ENCODE data around the gene GDPD2. TPM values are rescaled to one million over a fixed set of nuclear protein-coding genes. Genes with fewer than 3 reads are reported as not detected.
A peak's percentile ranks its signal among the peaks of the same experiment; 100 is the strongest.
"Not testable (repeated sequence)": the region's sequence is repeated elsewhere in the genome, so short reads cannot be mapped to it uniquely, and the experiment has no call there.

The GDPD2 gene, protein sequence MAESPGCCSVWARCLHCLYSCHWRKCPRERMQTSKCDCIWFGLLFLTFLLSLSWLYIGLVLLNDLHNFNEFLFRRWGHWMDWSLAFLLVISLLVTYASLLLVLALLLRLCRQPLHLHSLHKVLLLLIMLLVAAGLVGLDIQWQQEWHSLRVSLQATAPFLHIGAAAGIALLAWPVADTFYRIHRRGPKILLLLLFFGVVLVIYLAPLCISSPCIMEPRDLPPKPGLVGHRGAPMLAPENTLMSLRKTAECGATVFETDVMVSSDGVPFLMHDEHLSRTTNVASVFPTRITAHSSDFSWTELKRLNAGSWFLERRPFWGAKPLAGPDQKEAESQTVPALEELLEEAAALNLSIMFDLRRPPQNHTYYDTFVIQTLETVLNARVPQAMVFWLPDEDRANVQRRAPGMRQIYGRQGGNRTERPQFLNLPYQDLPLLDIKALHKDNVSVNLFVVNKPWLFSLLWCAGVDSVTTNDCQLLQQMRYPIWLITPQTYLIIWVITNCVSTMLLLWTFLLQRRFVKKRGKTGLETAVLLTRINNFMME
- not detected for total RNA-seq

DNA sequence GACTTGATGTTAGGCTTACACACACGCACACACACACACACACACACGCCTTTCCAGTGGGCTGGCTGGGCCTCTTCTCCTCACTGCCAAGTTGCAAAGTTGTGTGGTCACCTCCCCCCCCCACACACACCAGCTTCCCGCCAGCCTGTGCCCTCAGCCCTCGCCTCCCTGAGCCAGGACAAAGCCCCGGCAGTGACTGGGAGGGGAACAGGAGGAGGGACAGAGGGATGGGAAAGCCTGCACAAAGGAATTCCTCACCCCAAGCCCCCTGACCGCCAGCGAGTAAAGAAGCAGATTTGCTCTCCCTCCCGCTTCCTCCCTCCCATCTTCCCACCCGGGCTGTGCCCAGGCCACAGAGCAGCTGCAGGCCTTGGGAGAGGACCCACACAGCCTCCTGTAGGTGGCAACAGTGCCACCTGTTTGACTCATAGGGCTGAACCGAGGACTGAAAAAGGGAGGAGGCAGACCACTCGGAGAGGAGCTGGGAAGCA, at the start of gene GDPD2:
Gene GDPD2 (plus strand): TSS at position 464 of the 491 bp plus-strand sequence. CDS start 1,671 bp downstream, outside the sequence.
- Histone ChIP-seq H3K9me3 (no peaks in the 10 kb centered on the region), H3K27me3 (replicated peaks; ENCODE audit: insufficient read depth) (no peaks in the 10 kb centered on the region), H3K4me1 (replicated peaks) (no peaks in the 10 kb centered on the region), H3K36me3 (no peaks in the 10 kb centered on the region), H3K27ac (no peak within 1 kb of the TSS), H3K4me3 (no peak within 1 kb of the TSS)
- WGBS = 13% methylated on average over 5 of the region's 11 CpGs
- intact Hi-C loops (cut with DNase I) = no loop called here
- TF ChIP-seq POLR2AphosphoS5 (IDR thresholded peaks at IDR 0.05) (no peak), POLR2A (IDR thresholded peaks at IDR 0.05) (no peak)
- TF ChIP-seq, protein P1, sequence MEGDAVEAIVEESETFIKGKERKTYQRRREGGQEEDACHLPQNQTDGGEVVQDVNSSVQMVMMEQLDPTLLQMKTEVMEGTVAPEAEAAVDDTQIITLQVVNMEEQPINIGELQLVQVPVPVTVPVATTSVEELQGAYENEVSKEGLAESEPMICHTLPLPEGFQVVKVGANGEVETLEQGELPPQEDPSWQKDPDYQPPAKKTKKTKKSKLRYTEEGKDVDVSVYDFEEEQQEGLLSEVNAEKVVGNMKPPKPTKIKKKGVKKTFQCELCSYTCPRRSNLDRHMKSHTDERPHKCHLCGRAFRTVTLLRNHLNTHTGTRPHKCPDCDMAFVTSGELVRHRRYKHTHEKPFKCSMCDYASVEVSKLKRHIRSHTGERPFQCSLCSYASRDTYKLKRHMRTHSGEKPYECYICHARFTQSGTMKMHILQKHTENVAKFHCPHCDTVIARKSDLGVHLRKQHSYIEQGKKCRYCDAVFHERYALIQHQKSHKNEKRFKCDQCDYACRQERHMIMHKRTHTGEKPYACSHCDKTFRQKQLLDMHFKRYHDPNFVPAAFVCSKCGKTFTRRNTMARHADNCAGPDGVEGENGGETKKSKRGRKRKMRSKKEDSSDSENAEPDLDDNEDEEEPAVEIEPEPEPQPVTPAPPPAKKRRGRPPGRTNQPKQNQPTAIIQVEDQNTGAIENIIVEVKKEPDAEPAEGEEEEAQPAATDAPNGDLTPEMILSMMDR (IDR thresholded peaks at IDR 0.05) = peak in 1 of 4 experiments; percentile 36
- DNase-seq (ENCODE audit: low spot score) = no peak

DNA sequence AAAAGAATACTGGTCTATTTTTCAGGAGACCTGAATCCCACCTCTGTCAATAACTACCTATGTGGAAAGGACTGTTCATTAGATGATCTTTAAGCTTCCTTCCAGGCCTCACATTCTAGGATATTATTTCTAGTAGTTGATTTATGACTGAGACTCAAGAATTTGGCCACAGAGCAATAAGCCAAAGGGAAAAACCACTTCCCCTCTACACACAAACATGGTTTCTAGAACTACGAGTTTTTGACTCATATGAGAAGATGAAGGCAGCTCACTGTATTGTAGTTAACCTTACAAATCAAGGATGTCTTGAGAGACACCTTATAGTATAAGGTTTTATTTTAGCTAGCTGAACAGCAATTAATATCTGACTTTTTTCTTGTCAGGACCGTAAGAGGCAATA, 36.9 kb upstream of the GDPD2 start:
- no peak overlapping the region for H3K4me3 ChIP-seq
- H3K27ac ChIP-seq = no peak overlapping the region
- no peak for DNase-seq (ENCODE audit: low spot score)
- WGBS = 72% methylated on average over 2 of the region's 2 CpGs
- H3K9me3 ChIP-seq = no peaks in the 10 kb centered on the region
- H3K27me3 ChIP-seq (replicated peaks; ENCODE audit: insufficient read depth) = no peaks in the 10 kb centered on the region
- TF ChIP-seq, protein P1 (IDR thresholded peaks at IDR 0.05) = no peak
- TF ChIP-seq POLR2AphosphoS5 (IDR thresholded peaks at IDR 0.05) (no peak), POLR2A (IDR thresholded peaks at IDR 0.05) (no peak)
- no peaks in the 10 kb centered on the region for H3K4me1 ChIP-seq (replicated peaks)
- no peaks in the 10 kb centered on the region for H3K36me3 ChIP-seq
- intact Hi-C loops (cut with DNase I) = no loop called here

DNA sequence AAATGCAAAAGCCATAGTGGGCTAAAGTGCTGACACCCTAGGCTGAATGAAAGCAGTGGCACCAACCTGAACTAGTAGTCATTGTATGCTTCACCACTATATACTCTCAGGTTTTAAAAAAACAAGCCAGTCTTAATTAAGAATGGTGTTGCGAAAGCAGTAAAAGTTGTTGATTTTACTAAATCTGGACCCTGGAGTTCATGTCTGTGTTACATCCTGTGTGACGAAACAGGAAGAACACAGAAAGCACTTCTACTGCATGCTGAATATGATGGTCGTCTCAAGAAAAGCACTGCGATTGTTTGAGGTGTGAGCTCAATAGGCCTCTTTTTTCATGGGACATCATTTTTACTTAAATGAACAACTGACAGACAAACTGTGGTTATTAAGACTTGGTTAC, 24.2 kb upstream of the GDPD2 start:
- Histone ChIP-seq H3K4me1 (replicated peaks) (no peaks in the 10 kb centered on the region), H3K36me3 (no peaks in the 10 kb centered on the region), H3K9me3 (no peaks in the 10 kb centered on the region), H3K27ac (no peak overlapping the region), H3K27me3 (replicated peaks; ENCODE audit: insufficient read depth) (no peaks in the 10 kb centered on the region), H3K4me3 (no peak overlapping the region)
- DNase-seq (ENCODE audit: low spot score) = no peak
- TF ChIP-seq POLR2A (IDR thresholded peaks at IDR 0.05) = no peak
- TF ChIP-seq, protein P1 (IDR thresholded peaks at IDR 0.05) = no peak
- TF ChIP-seq POLR2AphosphoS5 (IDR thresholded peaks at IDR 0.05) = no peak
- intact Hi-C loops (cut with DNase I) = no loop called here
- WGBS = 88% methylated on average over 4 of the region's 4 CpGs

DNA sequence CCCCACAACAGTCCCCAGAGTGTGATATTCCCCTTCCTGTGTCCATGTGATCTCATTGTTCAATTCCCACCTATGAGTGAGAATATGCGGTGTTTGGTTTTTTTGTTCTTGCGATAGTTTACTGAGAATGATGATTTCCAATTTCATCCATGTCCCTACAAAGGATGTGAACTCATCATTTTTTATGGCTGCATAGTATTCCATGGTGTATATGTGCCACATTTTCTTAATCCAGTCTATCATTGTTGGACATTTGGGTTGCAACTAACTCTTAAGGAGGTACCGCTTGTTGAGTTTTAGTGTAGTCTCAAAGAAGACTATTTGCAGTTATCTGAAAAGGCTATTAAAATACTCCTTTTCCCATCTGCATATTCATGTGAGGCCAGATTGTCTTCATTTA, 22.9 kb upstream of the GDPD2 start:
- H3K4me1 ChIP-seq (replicated peaks); H3K9me3 ChIP-seq; H3K27me3 ChIP-seq (replicated peaks; ENCODE audit: insufficient read depth); intact Hi-C loops (cut with DNase I); H3K27ac ChIP-seq; DNase-seq (ENCODE audit: low spot score); H3K36me3 ChIP-seq; H3K4me3 ChIP-seq: not testable (repeated sequence)
- WGBS = 100% methylated on average over 1 of the region's 3 CpGs

DNA sequence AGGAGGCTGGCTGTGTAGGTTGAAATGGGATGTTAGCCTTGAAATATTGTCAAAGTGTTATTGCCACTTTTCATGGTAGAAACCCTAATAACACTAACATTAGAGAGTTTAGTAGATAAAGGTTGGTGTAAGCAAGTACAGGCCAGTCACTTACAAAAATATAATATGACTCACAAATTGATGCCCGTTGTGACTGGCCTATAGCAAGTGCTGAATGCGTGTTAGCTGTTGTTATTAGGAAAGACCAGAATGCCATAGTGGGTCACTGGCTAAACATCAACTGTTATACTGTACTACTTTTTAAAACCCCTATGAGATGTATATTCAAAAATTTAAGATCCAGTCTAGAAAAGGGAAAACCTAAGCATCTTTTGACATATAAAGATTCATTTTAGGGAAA, 20.4 kb upstream of the GDPD2 start:
- TF ChIP-seq, protein P1 (IDR thresholded peaks at IDR 0.05) = no peak
- no peak for TF ChIP-seq POLR2A (IDR thresholded peaks at IDR 0.05)
- TF ChIP-seq POLR2AphosphoS5 (IDR thresholded peaks at IDR 0.05) = no peak
- 80% methylated on average over 2 of the region's 2 CpGs for WGBS
- DNase-seq (ENCODE audit: low spot score) = no peak
- H3K36me3 ChIP-seq = no peaks in the 10 kb centered on the region
- H3K27me3 ChIP-seq (replicated peaks; ENCODE audit: insufficient read depth) = no peaks in the 10 kb centered on the region
- H3K9me3 ChIP-seq = no peaks in the 10 kb centered on the region
- no peak overlapping the region for H3K4me3 ChIP-seq
- no peaks in the 10 kb centered on the region for H3K4me1 ChIP-seq (replicated peaks)
- H3K27ac ChIP-seq = no peak overlapping the region
- intact Hi-C loops (cut with DNase I) = no loop called here
